HTR-8/SVneo (cell line): ENCODE results near the gene PAQR6.

ENCODE experiments used
- DNase-seq: peaks from one replicate; pipeline ENCODE4 v3.0.0; 2011; ENCODE audit warnings: low spot score, mixed read lengths; ENCODE audit not compliant: insufficient read length
- FAIRE-seq: peaks from 2 replicates; lab custom pipeline; 2011; peaks lifted over from hg19 to GRCh38; lab: Jason Lieb, UNC

The PAQR6 gene

GRCh38 chr1:156247460-156248322, at the start of gene PAQR6:
PAQR6 (minus strand) TSS chr1:156248056; CDS start chr1:156246731, 1,325 bp downstream.
- FAIRE-seq (no peak), DNase-seq (no peak)

DNA sequence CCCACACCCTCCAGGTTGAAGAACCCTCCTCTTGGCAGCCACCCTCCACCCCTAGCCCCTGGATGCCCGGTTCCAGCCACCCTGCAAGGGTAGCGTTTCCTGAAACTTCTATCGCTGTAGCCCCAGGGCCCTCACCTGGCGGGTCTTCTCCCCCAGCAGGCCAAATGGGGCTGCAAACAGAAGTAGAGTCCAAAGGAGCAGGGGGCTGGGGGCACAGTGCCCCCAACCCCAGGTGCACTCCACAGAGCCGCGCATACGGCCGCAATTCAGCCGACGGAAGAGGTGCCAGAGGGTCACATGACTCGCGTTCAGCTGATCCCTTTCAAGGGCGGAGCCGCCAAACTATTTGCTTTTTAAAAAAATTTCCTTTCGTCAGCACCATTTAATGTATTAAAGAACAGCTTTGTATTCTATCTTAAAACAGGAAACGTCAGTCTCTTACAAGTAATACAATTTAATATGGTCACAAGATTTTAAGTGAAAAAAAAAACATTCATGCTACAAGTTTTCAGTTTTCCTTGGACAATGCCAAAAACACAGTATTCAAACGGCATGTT, 47.6 kb upstream of the PAQR6 start, which contains the start of gene GLMP:
GLMP (minus strand) TSS at position 289 of the 557 bp plus-strand sequence; CDS start at position 255, 34 bp downstream.
- FAIRE-seq (no peak), DNase-seq (no peak)

- FAIRE-seq (no peak), DNase-seq (no peak)
Measured at GRCh38 chr1:156293895-156294294, 46.0 kb upstream of the PAQR6 start.

- no peak for FAIRE-seq
Measured at GRCh38 chr1:156293098-156293434, 45.2 kb upstream of the PAQR6 start.

GRCh38 chr1:156291226-156292061, 43.6 kb upstream of the PAQR6 start:
- DNase-seq: no peak
- no peak for FAIRE-seq

More at GRCh38 chr1:156293098-156293434, 45.2 kb upstream of the PAQR6 start:
- DNase-seq: no peak

DNA sequence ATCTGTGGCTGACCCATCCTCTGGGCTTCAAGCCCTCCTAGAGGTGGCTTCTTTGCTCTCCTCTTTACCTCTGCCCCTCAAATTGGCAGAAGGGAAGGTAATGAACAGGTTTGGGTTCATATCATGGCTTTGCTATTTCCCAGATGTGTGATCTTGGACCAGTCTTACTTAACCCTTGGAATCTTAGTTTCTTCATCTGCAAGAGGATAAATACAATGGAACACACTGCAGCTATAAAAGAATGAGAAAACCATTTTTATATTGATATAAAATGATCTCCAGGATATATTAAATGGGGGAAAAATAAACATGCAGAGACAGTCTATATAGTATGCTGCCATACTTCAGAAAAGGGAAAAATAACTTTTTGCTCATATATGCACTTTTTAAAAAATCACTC, 42.0 kb upstream of the PAQR6 start:
- DNase-seq: no peak
- FAIRE-seq: no peak

- no peak for FAIRE-seq
- DNase-seq: no peak
Measured at GRCh38 chr1:156286061-156286460, 38.2 kb upstream of the PAQR6 start.

GRCh38 chr1:156285437-156285836, 37.6 kb upstream of the PAQR6 start:
- FAIRE-seq: no peak

GRCh38 chr1:156284757-156285156, 36.9 kb upstream of the PAQR6 start:
- FAIRE-seq: no peak

More at GRCh38 chr1:156285437-156285836, 37.6 kb upstream of the PAQR6 start:
- no peak for DNase-seq

GRCh38 chr1:156284112-156284511, 36.3 kb upstream of the PAQR6 start, which contains the start of gene TMEM79:
TMEM79 (plus strand) TSS chr1:156284325; CDS start chr1:156285227, 902 bp downstream.
- no peak for FAIRE-seq
- no peak for DNase-seq

More at GRCh38 chr1:156284757-156285156, 36.9 kb upstream of the PAQR6 start:
- no peak for DNase-seq

DNA sequence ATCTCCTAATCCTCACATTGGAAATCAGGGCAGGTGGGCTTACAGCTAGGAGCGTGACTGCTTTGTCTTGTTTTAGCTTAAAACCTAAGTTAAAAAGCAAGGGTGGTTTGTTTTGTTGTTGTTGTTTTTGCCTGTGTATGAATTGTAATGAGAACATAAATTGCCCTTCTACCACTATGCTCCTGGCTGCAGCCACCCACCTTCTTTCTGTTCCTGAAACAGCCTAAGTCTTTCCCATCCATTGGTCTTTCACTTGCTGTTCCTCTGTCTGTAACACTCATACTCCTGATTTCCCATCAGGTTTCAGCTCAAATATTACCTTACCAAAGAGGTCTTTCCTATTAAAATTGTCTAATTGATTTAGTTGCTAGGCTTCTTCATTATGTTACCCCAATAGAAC, 35.7 kb upstream of the PAQR6 start:
- FAIRE-seq (no peak), DNase-seq (no peak)

DNA sequence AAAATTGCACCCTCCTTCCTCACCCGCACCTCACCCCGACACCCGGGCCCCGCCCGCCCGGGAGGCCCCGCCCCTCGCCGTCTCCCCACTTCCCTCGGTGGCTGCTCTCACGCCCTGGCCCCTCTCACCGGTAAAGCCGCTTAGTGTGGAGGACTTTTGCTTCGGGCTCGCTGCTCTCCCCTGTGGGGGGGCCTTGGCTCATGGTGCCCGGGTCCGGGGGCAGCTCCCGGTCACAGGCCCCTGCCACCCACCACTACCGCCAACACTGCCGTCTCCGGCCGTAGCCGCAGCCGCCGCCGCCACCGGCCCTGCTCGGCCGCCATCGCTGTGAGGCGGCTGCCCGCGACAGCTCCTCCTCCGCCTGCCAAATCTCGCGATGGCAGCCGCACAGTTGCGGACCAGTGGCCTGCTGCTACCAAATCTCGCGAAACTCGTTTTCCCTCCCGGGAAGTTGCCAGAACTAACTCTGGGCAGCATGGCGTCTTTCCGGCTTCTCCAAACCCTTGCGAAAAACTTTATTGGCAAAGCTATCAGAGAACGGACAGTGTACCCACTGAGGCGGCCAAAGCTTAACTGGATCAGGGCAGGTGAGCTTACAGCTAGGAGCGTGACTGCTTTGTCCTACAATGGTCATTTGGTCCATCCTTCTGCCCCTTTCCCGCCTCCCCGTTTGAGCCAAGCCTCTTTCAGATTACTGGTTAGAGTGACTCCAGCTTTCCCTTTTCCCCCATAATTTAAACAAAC, 34.8 kb upstream of the PAQR6 start, which contains the start of gene SMG5:
SMG5 (minus strand) TSS at position 347 of the 744 bp plus-strand sequence; CDS start at position 202, 145 bp downstream.
- peak; percentile 84 for FAIRE-seq
- DNase-seq: peak; percentile 95

DNA sequence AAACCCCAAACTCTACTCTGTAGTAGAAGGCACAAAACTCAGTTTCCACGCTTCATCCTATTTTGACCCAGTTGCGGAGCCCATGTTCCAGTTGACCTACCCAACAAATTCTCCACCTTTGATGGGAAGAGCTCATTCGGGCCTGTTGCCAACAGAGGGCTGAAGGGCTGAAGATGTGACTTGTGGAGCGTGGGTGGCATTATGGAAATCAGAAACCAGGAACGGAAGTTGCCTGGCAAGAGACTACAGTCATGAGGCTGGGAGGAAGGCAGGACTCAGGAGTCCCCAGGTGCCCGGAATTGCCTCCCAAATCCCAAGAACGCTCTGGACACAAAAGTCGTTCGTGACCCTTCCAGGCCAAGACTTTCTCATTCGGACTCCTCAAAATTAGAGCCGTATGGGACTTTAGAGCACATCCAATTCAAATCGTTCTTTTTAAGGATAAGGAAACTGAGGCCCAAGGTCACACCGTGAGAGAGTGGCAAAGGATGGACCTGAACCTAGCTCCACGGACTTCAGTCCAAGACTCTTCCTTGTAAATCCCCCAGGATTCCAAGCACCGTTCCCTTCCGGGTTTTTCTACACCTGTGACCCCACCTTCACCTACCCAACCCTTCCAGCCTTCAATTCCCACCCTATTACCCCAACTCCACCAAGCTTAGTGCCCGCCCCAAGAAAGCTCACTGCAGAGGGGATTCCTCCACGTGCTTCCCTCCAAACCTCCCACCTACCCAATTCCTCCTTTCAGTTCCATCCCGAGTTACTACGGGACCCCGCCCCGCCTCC, 34.0 kb upstream of the PAQR6 start:
- DNase-seq: no peak
- no peak for FAIRE-seq

DNA sequence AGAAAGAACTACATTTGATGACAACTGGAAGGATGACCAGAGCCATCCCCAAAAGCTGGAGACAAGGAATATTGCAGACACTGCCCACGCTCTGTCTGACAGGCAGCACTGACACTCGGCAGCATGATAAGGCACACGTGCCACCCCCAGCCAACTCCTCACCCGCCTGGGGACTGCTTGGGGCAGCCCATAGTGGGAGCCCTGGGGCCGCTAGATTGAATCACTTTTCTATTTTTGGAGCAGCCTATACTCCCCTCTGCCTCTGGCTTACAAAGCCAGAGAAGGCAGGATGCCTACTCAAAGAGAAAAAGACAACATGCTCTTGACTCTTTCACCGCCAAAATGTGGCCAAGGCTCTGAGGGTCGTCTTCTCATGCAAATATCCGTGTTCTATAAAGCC, 33.4 kb upstream of the PAQR6 start:
- DNase-seq: no peak
- no peak for FAIRE-seq

GRCh38 chr1:156279837-156280236, 32.0 kb upstream of the PAQR6 start:
- DNase-seq (no peak), FAIRE-seq (no peak)

DNA sequence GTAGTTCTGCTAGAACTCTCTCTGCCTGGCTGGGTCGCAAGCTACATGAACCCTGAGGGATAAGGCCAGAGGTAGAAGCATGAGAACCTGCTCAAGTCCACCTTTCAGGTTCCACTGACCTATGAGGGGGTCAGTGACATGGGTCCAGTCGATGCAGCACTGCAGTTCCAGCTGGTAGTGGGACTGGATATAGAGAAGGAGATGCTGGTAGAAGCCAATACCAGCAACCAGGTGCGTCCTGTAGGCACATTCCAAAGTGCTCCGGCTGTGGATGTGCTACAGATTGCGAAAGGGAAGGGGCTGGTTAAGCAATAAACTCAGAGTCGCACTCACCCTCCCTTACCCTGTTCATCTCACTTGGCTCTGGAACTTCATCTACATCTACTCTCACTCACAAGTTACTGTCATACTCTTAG, 29.1 kb upstream of the PAQR6 start:
- FAIRE-seq (no peak), DNase-seq (no peak)

GRCh38 chr1:156276532-156276931, 28.7 kb upstream of the PAQR6 start:
- FAIRE-seq: no peak
- DNase-seq: no peak

DNA sequence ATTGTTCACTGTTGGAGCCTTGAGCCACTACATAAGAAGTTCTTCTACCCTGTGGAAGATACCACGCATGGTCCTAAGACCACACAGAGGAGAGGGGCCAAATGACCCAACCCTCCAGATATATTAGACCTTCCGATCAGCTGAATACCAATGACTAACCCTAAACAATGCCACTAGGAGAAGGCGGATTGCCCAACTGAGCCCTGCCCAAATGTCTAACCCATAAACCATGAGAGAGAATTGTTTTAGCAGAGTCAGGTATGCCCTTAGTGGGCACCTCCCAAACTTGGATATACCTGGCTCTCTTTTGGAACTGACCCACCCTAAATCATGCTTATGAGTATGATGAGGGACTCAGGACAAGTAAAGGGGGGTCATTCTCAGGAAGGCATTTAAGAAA, 22.5 kb upstream of the PAQR6 start:
- FAIRE-seq (no peak), DNase-seq (no peak)

DNA sequence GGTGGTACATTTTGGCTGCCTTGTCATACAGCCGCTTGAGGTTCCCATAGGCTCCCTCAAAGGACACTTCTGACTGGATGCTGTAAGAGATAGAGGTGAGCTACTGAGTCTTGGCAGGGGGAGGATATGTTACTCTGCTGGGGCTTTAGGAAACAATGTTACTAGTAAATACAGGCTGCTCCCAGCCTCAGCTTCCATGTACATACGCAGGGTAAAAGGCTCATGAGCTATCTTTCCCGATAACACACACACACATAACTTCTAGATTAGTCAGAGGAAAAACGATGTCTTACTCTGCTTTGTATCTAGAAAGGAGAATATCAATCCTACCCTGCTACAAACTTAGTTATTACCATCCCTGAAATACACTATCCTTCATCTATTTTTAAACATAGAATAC, 20.5 kb upstream of the PAQR6 start:
- no peak for FAIRE-seq
- DNase-seq: no peak
